NB4 (cell line): ENCODE data around the gene PEAK1.
A peak's percentile ranks its signal among the peaks of the same experiment; 100 is the strongest.
"Not testable (repeated sequence)": the region's sequence is repeated elsewhere in the genome, so short reads cannot be mapped to it uniquely, and the experiment has no call there.

Experiments used
- DNase-seq: peaks from one replicate; pipeline ENCODE4 v3.0.0; 2010; ENCODE audit warnings: low read depth
- H3K4me3 ChIP-seq: one replicate; pipeline ENCODE4 v1.5.1; 2011; ENCODE audit warnings: mild to moderate bottlenecking, low read depth, low read length, moderate library complexity
- MYC ChIP-seq: IDR thresholded peaks from 2 replicates; pipeline ENCODE4 v1.6.1; 2011; ENCODE audit warnings: low read depth, low read length
- POLR2A ChIP-seq: IDR thresholded peaks from 2 replicates; pipeline ENCODE4 v1.6.1; 2011; ENCODE audit warnings: mild to moderate bottlenecking; ENCODE audit not compliant: insufficient read length; ENCODE audit errors: extremely low read depth
- TF ChIP-seq, protein P1 (sequence below): IDR thresholded peaks from 2 replicates; pipeline ENCODE4 v1.6.1; 2011; ENCODE audit warnings: low read depth, low read length
- TF ChIP-seq, protein P2 (sequence below): IDR thresholded peaks from one replicate; pipeline ENCODE4 v1.5.1; 2012; ENCODE audit warnings: low read depth, low read length

Gene PEAK1

DNA sequence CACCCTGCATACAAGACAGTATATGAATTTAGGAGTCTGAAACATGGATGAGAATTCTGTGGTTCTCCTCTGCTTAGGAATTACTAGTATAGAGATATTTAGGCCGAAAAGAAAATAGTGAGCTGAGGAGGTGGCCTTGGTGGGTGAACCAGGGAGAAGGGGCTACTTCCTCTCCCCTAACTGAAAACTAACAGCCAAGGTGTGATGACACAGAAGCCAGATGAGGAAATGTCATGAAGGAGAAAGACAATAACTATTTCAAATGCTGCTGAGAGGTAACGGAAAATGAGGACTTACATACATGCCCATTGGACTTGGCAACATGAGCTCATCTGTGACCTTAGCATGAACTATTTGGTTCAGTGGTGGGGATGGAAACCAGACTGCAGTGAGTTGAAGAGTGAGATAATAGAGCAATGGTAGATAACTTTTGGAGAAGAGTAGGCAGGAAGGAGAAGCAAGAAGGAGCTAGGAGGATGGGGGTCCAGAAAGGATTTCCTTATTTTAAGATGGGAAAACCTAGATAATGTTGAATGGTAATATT lies 234.6 kb downstream of the PEAK1 start:
- peak; percentile 29 for DNase-seq
- TF ChIP-seq POLR2A = no peak

DNA sequence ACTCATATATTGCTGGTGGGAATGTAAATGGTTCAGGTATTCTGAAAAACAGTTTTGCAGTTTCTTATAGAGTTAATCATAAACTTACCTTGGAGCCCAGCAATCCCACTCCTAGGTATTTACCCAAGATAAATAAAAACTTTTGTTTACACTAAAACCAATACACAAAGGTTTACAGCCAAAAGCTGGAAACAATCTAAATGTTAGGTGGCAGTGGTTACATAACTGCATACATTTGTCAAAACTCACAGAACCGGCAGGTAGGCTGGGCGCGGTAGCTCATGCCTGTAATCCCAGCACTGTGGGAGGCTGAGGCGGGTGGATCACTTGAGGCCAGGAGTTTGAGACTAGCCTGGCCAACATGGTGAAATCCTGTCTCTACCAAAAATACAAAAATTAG lies 235.6 kb downstream of the PEAK1 start:
- not testable (repeated sequence) for H3K4me3 ChIP-seq, DNase-seq

More for the DNA sequence above, 234.6 kb downstream of the PEAK1 start:
- H3K4me3 ChIP-seq = no peak overlapping the region

DNA sequence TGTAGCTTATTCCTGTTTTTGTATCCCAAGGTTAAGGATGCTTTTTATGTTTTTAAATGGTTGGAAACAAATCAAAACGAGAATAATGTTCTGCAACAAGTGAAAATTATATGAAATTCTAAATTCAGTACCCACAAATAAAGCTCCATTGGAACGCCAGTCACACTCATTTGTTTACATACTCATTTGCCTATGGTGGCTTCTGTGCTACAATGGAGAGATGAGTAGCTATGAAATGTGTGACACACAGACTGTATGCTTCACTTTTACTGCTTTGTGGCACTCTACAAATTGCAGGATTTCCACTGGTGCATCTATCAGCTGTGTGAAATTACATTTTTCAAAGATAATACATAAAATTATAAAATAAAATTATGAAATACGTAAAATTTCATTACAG lies 236.8 kb downstream of the PEAK1 start:
- TF ChIP-seq, protein P1, sequence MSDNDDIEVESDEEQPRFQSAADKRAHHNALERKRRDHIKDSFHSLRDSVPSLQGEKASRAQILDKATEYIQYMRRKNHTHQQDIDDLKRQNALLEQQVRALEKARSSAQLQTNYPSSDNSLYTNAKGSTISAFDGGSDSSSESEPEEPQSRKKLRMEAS = no peak
- TF ChIP-seq, protein P2, sequence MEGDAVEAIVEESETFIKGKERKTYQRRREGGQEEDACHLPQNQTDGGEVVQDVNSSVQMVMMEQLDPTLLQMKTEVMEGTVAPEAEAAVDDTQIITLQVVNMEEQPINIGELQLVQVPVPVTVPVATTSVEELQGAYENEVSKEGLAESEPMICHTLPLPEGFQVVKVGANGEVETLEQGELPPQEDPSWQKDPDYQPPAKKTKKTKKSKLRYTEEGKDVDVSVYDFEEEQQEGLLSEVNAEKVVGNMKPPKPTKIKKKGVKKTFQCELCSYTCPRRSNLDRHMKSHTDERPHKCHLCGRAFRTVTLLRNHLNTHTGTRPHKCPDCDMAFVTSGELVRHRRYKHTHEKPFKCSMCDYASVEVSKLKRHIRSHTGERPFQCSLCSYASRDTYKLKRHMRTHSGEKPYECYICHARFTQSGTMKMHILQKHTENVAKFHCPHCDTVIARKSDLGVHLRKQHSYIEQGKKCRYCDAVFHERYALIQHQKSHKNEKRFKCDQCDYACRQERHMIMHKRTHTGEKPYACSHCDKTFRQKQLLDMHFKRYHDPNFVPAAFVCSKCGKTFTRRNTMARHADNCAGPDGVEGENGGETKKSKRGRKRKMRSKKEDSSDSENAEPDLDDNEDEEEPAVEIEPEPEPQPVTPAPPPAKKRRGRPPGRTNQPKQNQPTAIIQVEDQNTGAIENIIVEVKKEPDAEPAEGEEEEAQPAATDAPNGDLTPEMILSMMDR = no peak
- DNase-seq = no peak
- H3K4me3 ChIP-seq = no peak overlapping the region

DNA sequence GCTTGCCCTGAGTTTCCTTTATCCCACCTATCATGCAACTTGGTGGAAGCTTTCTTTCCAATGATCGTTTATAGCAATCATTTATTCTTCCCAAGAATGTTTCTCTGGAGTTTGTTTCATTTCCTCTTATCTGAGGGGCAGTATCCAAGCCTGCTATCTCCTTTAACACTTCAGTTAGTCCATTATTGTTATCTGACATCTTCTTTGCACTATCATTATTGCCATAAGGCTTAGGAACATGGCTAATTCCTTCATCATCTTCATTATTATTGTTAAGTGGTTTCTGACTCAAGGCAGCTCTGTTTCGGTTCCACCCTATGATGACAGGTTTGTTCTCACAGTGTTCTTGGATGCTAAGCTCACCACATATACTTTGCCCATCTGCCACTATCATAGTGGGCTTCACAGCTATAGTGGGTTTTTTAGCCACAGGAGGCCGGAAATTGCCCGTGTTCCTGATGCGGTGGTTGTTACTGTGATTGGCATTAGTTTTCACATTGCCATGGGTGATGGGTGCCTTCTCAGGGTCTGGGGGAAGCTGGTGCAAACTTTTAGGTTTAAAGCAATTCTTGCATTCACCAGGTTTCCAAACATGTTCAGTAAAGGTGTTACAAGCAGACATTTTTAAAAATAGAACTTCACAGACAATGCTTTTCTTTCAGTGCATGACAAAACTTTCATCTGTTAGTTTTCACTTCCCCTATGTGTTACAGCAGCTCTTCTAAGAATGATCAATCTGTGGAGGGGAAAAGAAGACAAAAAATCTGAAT lies 238.4 kb downstream of the PEAK1 start:
- no peak overlapping the region for H3K4me3 ChIP-seq
- DNase-seq = no peak
- no peak for TF ChIP-seq MYC
- TF ChIP-seq, protein P1 = no peak

DNA sequence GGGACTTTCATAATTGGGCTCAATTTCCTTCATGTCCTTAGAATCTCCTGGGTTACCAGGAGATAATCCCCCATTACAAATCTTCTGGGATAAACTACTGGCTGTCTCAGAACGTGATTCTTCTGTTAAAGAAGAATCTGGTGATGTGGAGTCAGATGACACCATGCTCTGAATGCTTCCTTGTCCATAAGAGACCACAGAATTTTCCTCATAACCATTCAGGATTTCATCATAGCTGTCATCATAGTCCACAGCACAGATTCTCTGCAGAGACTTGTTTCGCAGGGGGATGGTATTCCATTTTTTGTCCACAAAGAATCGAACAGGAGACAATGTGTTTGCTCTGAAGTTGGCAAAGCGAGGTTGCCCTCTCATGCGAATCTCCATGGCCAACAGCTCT lies 239.1 kb downstream of the PEAK1 start:
- H3K4me3 ChIP-seq = no peak overlapping the region
- peak; percentile 8 for DNase-seq
- TF ChIP-seq, protein P1 = no peak
- TF ChIP-seq MYC (no peak), POLR2A (no peak)
- TF ChIP-seq, protein P2 = no peak

DNA sequence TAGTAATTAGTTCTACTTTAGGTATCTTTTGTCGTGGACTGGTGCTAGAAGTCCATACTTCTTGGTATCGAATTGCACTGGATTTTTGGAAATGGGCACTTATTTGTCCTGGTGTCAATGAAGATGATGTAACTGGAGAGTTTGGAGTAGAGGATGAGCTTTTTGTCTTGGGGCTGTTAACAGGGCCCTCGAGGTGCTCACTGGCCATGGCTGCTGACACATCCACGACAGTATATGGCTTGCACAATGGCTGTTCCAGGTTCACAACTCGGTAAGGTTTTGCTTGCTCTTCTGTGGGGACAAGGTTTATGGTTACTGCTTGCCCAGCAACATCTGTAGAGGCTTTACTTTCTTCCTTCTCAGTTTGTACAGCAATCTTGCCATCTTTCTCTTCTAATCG lies 239.6 kb downstream of the PEAK1 start:
- no peak overlapping the region for H3K4me3 ChIP-seq
- TF ChIP-seq MYC (no peak), POLR2A (no peak)
- TF ChIP-seq, protein P2 = no peak
- TF ChIP-seq, protein P1 = no peak
- DNase-seq = no peak

DNA sequence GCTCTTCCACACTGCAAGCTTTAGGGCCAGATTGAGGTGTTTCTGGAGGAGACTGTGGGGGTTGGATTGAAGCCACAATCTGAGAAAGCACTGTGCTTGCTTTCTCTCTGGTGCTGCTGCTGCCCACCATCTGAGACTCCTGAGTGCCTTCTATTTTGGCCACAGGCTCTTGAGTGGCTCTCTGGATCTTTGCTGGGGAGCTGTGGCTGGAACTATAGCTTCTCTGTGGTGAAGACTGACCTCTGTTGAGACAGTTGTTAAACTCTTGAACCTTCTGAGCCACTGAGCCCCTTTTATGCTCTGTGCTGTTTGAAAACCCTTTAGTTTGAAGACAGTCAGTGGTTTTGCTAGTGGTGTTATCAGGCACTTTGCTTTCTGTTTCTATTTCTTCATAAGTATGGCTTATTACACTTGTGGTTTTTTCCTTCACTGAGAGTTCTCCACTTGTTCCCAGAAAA lies 240.3 kb downstream of the PEAK1 start:
- no peak for DNase-seq
- TF ChIP-seq, protein P2 = no peak
- TF ChIP-seq POLR2A (no peak), MYC (no peak)
- TF ChIP-seq, protein P1 = no peak
- H3K4me3 ChIP-seq = no peak overlapping the region
